PC-3 (cell line): ENCODE measurements around the gene RTTN.

Experiments used
- CTCF ChIP-seq: fragments of 300-600 bp; sonication (generic); conservative IDR thresholded peaks from 2 replicates; pipeline ENCODE4 v1.5.1; 2017; ENCODE audit warnings: antibody characterized with exemption, low read depth, mild to moderate bottlenecking, low read length
- EZH2 ChIP-seq: fragments of 300-600 bp; sonication (generic); IDR thresholded peaks from one replicate; pipeline ENCODE4 v1.6.1; 2017; ENCODE audit warnings: antibody characterized with exemption, mild to moderate bottlenecking, low read length; ENCODE audit not compliant: unreplicated experiment
- EZH2phosphoT487 ChIP-seq: fragments of 300-600 bp; sonication (generic); IDR thresholded peaks from 2 replicates; pipeline ENCODE4 v1.6.1; 2018; ENCODE audit warnings: mild to moderate bottlenecking, antibody characterized with exemption, low read length, borderline replicate concordance

GRCh38 chr18:70194227-70194890 is 11.1 kb downstream of the RTTN start:
- TF ChIP-seq EZH2, result no peak
- no peak for TF ChIP-seq CTCF
- TF ChIP-seq EZH2phosphoT487, result no peak
